ENCODE measurements around the gene SEC24B.

Gene SEC24B

DNA sequence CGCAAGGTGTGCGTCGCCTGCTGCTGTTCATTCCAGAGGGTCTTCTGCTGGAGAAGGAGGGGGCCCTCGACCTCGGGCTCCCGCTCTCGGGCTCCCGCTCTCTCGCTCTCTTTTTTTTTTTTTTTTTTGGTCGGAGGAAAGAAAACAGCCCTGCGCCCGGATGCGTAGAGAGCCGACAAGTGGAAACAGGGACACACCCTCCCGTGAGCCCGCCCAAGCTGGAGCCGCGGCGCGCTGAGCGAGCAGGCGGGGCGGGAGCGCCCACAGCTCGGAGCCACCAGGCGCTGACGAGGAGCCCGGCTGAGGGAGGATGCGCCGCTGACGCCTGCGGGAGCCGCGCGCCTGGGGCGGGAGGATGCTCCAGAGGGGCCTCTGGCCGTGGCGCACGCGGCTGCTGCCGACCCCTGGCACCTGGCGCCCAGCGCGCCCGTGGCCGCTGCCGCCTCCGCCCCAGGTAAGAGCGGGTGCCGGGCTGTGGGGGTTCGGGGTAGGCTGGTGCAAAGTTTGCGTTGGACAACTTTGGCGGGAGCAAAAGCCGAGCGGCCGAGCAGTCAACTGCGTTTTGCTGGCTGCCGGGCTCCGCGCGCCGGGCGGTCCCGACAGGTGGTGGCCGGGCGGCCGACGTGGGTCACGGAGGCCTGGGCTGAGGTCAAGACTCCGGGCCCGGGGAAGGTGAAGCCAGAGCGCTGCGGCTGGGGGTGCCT is 126.5 kb downstream of the SEC24B start, which contains the start of gene MCUB:
Gene MCUB (plus strand): TSS at position 264 of the 704 bp plus-strand sequence. CDS start 92 bp downstream, at position 356.
- Histone ChIP-seq H3K27me3 (replicated peaks) (no peaks in the 10 kb centered on the region), H3K36me3 (replicated peaks) (no peaks in the 10 kb centered on the region), H3K4me3 (ENCODE audit: low read depth, low read length) (peak within 1 kb of the TSS; percentile 72), H3K27ac (peak within 1 kb of the TSS; percentile 64)
- TF ChIP-seq, protein P1, sequence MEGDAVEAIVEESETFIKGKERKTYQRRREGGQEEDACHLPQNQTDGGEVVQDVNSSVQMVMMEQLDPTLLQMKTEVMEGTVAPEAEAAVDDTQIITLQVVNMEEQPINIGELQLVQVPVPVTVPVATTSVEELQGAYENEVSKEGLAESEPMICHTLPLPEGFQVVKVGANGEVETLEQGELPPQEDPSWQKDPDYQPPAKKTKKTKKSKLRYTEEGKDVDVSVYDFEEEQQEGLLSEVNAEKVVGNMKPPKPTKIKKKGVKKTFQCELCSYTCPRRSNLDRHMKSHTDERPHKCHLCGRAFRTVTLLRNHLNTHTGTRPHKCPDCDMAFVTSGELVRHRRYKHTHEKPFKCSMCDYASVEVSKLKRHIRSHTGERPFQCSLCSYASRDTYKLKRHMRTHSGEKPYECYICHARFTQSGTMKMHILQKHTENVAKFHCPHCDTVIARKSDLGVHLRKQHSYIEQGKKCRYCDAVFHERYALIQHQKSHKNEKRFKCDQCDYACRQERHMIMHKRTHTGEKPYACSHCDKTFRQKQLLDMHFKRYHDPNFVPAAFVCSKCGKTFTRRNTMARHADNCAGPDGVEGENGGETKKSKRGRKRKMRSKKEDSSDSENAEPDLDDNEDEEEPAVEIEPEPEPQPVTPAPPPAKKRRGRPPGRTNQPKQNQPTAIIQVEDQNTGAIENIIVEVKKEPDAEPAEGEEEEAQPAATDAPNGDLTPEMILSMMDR (IDR thresholded peaks at IDR 0.05; ENCODE audit: low read depth, low read length, missing control alignments): no peak
- in situ Hi-C loops (cut with HindIII; ENCODE audit: low pct_ligation_motif_present, low sequenced_read_pairs): no loop called here
- DNase-seq: peak; percentile 83

DNA sequence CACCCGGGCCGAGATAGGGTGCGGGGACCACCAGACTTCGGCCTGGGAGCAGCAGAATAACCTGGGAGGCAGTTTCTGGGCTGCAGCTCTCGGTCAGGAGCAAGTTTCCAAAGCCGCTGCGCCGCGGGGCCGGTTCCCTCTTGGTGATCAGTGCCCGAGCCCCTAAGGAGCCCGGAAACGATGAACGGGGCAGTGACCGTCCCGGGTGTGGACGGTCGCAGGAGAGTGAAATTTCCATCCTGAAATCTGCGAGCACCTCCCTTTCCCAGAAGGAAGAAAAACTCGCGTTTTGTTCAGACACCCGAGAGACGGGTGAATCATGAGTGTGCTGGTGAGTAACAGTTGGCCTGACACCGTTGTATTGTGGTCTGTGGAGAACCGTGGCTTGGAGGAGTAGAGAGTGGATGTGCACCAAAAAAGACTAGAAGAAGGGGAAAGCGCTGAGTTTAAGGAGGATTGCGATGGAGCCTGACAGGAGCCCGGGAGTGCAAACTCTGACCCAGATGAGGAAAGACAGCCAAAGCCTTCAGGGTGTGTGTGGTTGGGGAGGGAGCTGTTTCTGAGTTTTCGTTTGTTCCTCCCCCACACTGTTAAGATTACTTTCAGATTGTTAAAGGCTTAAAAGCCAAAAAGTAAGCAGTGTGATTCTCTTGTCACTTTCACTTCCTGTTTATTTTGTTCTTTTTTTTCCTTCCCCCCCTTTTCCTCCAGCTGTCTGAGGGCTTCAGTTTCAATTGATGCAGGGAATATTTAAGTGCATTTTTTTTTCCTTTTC is 127.3 kb downstream of the SEC24B start:
- Histone ChIP-seq H3K27ac (peak overlapping the region; percentile 64), H3K36me3 (replicated peaks) (no peaks in the 10 kb centered on the region), H3K27me3 (replicated peaks) (no peaks in the 10 kb centered on the region), H3K4me3 (ENCODE audit: low read depth, low read length) (peak overlapping the region; percentile 72)
- in situ Hi-C loops (cut with HindIII; ENCODE audit: low pct_ligation_motif_present, low sequenced_read_pairs): no loop called here
- TF ChIP-seq, protein P1 (IDR thresholded peaks at IDR 0.05; ENCODE audit: low read depth, low read length, missing control alignments): no peak
- peak; percentile 76 for DNase-seq

DNA sequence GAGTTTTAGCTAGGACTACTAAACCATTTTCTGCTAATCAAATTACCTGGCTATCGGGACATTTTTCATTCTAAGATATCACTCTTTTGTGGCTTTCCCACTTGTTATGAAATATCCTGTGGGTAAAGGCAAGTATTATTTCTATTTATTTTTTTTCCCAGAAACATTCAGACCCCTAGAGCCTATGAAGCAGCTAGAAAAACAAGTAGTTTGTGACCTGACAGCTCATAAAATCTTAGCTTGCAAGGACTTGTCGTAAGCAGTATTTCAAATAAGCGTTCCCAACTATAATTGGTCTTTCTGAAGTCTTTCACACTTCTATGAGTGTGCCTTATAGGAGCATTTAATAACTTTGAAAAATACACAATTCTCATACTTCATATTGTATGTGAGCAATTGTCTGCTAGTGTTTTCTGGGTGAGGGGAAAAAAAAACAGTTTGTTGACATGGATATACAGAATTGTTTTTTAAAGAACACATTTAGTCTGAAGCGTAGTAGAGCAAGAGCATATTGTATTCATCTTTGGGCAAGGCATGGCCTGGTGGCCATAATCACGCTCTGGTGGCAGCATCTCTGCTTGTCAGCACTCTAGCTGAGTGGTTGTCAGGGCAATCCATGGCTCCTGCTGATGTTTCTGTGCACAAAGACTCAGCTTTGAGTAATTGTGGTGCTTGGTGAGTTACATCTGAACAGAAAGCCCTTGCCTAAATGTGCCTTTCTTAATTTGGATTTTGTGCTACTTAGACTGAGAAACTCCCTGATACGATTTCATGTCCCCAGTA is 129.0 kb downstream of the SEC24B start:
- no peaks in the 10 kb centered on the region for H3K27me3 ChIP-seq (replicated peaks)
- TF ChIP-seq, protein P1 (IDR thresholded peaks at IDR 0.05; ENCODE audit: low read depth, low read length, missing control alignments): no peak
- in situ Hi-C loops (cut with HindIII; ENCODE audit: low pct_ligation_motif_present, low sequenced_read_pairs): no loop called here
- H3K4me3 ChIP-seq (ENCODE audit: low read depth, low read length): no peak overlapping the region
- H3K27ac ChIP-seq: no peak overlapping the region
- no peak for DNase-seq
- no peaks in the 10 kb centered on the region for H3K36me3 ChIP-seq (replicated peaks)

DNA sequence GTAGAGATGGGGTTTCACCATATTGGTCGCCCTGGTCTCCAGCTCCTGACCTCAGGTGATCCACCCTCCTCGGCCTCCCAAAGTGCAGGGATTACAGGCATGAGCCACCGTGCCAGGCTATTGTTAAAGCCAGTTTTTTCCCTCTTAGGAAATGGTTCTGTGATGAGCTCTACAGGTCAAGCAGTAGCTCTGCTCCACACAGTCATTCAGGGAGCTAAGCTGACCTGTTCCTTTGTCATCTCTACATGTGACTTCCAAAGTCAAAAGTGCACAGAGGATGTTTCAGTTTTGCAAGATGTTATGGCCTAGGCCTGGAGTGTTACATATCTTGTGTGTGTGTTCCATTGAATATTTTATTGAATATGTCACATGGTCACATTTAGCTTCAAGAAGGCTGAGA is 137.9 kb downstream of the SEC24B start:
- no peak overlapping the region for H3K27ac ChIP-seq
- H3K36me3 ChIP-seq (replicated peaks): no peaks in the 10 kb centered on the region
- H3K4me3 ChIP-seq (ENCODE audit: low read depth, low read length): no peak overlapping the region
- TF ChIP-seq, protein P1 (IDR thresholded peaks at IDR 0.05; ENCODE audit: low read depth, low read length, missing control alignments): no peak
- H3K27me3 ChIP-seq (replicated peaks): no peaks in the 10 kb centered on the region
- no peak for DNase-seq
- in situ Hi-C loops (cut with HindIII; ENCODE audit: low pct_ligation_motif_present, low sequenced_read_pairs): no loop called here

DNA sequence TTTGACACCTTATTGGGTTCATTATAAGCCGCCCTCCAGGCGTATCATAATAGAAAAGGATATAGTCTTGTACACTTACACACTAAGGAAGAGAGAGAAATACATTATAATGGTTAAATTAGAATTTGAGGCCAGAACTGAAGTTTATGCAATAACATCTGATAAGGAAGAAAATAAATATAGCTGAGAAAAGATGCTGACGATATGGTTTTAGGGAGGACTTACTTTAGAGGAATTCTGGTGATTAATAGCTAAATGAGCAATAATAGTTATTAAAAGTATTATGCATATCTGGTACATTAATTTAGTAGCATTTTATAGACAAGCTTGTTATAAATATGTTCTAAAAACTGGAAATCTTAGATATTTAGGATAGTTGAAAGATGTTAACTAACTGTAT is 138.5 kb downstream of the SEC24B start:
- in situ Hi-C loops (cut with HindIII; ENCODE audit: low pct_ligation_motif_present, low sequenced_read_pairs): no loop called here
- no peaks in the 10 kb centered on the region for H3K36me3 ChIP-seq (replicated peaks)
- TF ChIP-seq, protein P1 (IDR thresholded peaks at IDR 0.05; ENCODE audit: low read depth, low read length, missing control alignments): no peak
- H3K4me3 ChIP-seq (ENCODE audit: low read depth, low read length): no peak overlapping the region
- no peak overlapping the region for H3K27ac ChIP-seq
- DNase-seq: no peak
- H3K27me3 ChIP-seq (replicated peaks): no peaks in the 10 kb centered on the region
